ENCODE measurements around the gene RNGTT.
A peak's percentile ranks its signal among the peaks of the same experiment; 100 is the strongest.

Gene RNGTT

GRCh38 chr6:88963139-88964090, at the start of gene RNGTT:
TSS of gene RNGTT (minus strand) at chr6:88963618. CDS start at chr6:88963409, 209 bp downstream.
- peak within 1 kb of the TSS; percentile 95 for H2AFZ ChIP-seq
- no peaks in the 10 kb centered on the region for H3K4me1 ChIP-seq
- H3K9ac ChIP-seq, result peak within 1 kb of the TSS; percentile 55
- H3K4me3 ChIP-seq (ENCODE audit: low read depth, low read length), result peak within 1 kb of the TSS; percentile 82
- H3K79me2 ChIP-seq, result peaks cover 4% of the 10 kb centered on the region
- H3K27ac ChIP-seq, result peak within 1 kb of the TSS; percentile 70
- TF ChIP-seq, protein P1, sequence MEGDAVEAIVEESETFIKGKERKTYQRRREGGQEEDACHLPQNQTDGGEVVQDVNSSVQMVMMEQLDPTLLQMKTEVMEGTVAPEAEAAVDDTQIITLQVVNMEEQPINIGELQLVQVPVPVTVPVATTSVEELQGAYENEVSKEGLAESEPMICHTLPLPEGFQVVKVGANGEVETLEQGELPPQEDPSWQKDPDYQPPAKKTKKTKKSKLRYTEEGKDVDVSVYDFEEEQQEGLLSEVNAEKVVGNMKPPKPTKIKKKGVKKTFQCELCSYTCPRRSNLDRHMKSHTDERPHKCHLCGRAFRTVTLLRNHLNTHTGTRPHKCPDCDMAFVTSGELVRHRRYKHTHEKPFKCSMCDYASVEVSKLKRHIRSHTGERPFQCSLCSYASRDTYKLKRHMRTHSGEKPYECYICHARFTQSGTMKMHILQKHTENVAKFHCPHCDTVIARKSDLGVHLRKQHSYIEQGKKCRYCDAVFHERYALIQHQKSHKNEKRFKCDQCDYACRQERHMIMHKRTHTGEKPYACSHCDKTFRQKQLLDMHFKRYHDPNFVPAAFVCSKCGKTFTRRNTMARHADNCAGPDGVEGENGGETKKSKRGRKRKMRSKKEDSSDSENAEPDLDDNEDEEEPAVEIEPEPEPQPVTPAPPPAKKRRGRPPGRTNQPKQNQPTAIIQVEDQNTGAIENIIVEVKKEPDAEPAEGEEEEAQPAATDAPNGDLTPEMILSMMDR (IDR thresholded peaks at IDR 0.05), result no peak
- no peaks in the 10 kb centered on the region for H3K9me3 ChIP-seq (ENCODE audit: control insufficient read depth, low read length)
- no peaks in the 10 kb centered on the region for H3K27me3 ChIP-seq (ENCODE audit: control insufficient read depth, insufficient read depth, low read length)
- H3K36me3 ChIP-seq (ENCODE audit: control insufficient read depth, insufficient read depth, low read length), result no peaks in the 10 kb centered on the region
- peak within 1 kb of the TSS; percentile 88 for H3K4me2 ChIP-seq (ENCODE audit: low read length)

GRCh38 chr6:89011436-89011835, 48.0 kb upstream of the RNGTT start:
- Histone ChIP-seq H3K79me2 (no peaks in the 10 kb centered on the region), H3K36me3 (ENCODE audit: control insufficient read depth, insufficient read depth, low read length) (no peaks in the 10 kb centered on the region), H3K4me1 (no peaks in the 10 kb centered on the region), H3K9me3 (ENCODE audit: control insufficient read depth, low read length) (no peaks in the 10 kb centered on the region), H3K27me3 (ENCODE audit: control insufficient read depth, insufficient read depth, low read length) (no peaks in the 10 kb centered on the region), H3K9ac (no peak overlapping the region), H3K4me2 (ENCODE audit: low read length) (no peak overlapping the region), H3K4me3 (ENCODE audit: low read depth, low read length) (no peak overlapping the region), H2AFZ (no peak overlapping the region), H3K27ac (no peak overlapping the region)
- TF ChIP-seq, protein P1 (IDR thresholded peaks at IDR 0.05), result no peak

DNA sequence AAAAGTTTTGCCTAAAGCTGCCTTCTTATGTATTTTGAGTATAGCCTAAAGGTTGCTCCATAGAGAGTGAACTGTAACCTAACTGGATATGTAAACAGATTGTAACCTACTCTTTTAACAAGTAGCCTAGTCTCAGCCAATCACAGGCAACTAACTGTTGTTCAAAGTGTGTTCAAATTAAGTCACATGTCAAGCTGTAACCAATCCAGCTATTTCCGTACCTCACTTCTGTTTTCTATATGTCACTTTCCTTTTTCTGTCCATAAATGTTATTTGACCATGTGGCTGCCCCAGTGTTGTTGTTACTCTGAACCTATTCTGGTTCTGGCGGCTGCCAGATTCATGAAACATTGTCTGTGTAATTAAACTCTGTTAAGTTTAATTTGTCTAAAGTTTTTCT, 47.4 kb upstream of the RNGTT start:
- TF ChIP-seq, protein P1 (IDR thresholded peaks at IDR 0.05), result no peak
- H3K27ac ChIP-seq, result no peak overlapping the region
- H3K4me3 ChIP-seq (ENCODE audit: low read depth, low read length), result no peak overlapping the region
- no peak overlapping the region for H3K4me2 ChIP-seq (ENCODE audit: low read length)
- no peak overlapping the region for H3K9ac ChIP-seq
- no peaks in the 10 kb centered on the region for H3K4me1 ChIP-seq
- no peaks in the 10 kb centered on the region for H3K79me2 ChIP-seq
- H3K9me3 ChIP-seq (ENCODE audit: control insufficient read depth, low read length), result no peaks in the 10 kb centered on the region
- H2AFZ ChIP-seq, result no peak overlapping the region
- no peaks in the 10 kb centered on the region for H3K36me3 ChIP-seq (ENCODE audit: control insufficient read depth, insufficient read depth, low read length)
- no peaks in the 10 kb centered on the region for H3K27me3 ChIP-seq (ENCODE audit: control insufficient read depth, insufficient read depth, low read length)

DNA sequence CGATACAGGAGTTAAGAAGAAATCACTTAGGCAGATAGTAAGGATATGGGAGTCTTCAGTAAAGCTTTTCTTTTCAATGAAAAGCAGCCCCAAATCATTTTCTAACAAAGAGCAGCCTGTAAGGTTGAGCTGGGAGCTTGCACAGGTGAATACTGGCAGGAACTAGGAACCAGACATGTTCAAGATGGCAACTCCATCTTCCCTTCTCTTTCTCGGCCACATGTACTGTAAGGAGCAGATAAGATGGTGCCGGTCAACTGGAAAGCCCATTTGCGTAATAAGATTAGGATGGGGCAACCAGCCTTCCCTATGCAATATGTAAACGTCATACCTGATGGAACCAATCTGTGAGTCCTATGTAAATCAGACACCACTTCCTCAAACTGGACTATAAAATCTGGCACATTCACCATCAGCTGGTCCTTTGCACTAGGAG, 46.2 kb upstream of the RNGTT start:
- no peaks in the 10 kb centered on the region for H3K36me3 ChIP-seq (ENCODE audit: control insufficient read depth, insufficient read depth, low read length)
- TF ChIP-seq, protein P1 (IDR thresholded peaks at IDR 0.05), result no peak
- no peaks in the 10 kb centered on the region for H3K27me3 ChIP-seq (ENCODE audit: control insufficient read depth, insufficient read depth, low read length)
- H2AFZ ChIP-seq, result no peak overlapping the region
- no peak overlapping the region for H3K9ac ChIP-seq
- no peak overlapping the region for H3K27ac ChIP-seq
- no peak overlapping the region for H3K4me2 ChIP-seq (ENCODE audit: low read length)
- H3K4me3 ChIP-seq (ENCODE audit: low read depth, low read length), result no peak overlapping the region
- no peaks in the 10 kb centered on the region for H3K4me1 ChIP-seq
- no peaks in the 10 kb centered on the region for H3K9me3 ChIP-seq (ENCODE audit: control insufficient read depth, low read length)
- H3K79me2 ChIP-seq, result no peaks in the 10 kb centered on the region

Measured in parathyroid adenoma (tissue), 2 donors.